Activated CD8-positive, alpha-beta memory T cell treated with anti-CD3 and anti-CD28 coated beads, Interleukin-2, amount 50 U/mL, for 24 hours (primary cell): ENCODE measurements around the gene MAGIX.
"Not testable (repeated sequence)": the region's sequence is repeated elsewhere in the genome, so short reads cannot be mapped to it uniquely, and the experiment has no call there.

Experiments
- DNase-seq: peaks from one replicate; pipeline ENCODE4 v3.0.0-alpha.2; 2020; ENCODE audit errors: extremely low read depth

The MAGIX gene

DNA sequence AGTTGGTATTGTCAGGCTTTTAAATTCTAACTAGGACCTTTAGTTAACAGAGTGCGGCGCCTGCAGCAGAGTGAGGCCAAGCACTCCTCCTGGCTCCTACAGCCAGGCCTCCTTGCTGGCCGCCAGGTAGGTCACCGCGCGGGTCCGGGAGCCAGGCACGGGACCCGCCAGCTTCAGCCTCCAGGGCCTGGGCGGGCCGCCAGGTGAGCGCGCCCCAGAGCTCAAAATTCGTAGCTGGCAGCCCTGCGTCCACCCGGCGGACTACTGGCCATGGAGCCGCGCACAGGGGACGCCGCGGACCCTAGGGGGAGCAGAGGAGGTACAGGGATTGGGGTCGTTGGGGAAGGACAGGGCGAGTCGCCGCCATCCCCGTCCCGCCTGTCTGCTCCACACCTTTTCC, at the start of gene MAGIX:
MAGIX (plus strand) TSS at position 139 of the 400 bp plus-strand sequence; CDS start at position 271, 132 bp downstream.
- DNase-seq = no peak

DNA sequence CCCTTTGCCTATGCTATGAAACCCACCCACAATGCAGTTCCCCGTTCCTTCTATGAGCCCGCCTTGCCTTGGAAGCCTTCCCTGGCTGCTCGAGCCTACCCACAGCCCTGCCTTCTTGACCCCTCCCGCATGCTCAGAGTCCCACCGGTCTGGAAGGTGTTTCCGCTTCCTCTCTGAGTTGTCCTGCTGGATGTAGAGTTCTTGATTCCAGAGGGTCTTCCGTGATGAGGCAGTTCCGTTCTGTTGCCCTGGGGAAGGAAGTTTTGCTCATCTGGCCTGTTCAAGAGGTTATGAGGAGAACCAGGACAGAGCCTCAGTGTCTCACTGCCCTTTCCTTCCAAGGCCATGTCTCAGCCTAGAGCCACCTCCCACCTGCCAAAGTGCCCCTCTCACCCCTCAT, 46.5 kb upstream of the MAGIX start:
- DNase-seq = no peak

DNA sequence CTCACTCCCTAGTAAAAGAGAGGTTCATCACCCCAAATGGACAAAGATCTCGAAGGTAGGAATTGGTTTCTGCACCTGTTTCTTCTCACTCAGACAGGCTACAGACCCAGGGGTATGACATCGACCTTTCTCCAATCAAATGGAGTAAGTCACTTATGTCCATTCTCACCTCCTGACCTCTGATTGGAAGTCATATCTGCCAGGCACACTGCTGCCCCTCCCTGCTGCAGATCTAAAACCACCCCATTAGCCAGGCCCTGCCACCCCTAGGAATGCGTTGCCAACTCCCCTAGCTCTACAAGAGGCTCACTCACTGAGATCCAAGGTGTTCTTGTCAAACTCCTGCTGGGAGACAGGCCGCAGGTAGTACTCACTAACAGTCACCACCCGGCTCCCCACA, 45.8 kb upstream of the MAGIX start:
- no peak for DNase-seq

DNA sequence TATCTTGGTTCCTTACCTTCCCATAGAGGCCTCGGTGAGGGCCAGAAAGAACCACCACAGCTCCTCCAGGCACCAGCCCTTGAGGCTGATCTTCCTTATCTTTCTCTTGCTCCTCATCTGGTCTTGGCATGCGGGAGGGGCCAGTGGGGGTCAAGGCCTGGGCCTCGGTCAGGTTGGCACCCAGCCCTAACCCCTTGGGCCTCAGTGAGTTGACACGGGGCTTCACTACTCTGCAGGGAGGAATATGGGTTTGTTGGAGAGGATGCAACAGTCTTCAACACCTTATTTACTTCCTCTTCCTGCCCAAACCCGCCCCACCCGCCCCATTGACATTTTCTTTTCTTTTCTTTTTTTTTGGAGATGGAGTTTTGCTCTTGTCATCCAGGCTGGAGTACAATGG, 45.0 kb upstream of the MAGIX start:
- DNase-seq = no peak

DNA sequence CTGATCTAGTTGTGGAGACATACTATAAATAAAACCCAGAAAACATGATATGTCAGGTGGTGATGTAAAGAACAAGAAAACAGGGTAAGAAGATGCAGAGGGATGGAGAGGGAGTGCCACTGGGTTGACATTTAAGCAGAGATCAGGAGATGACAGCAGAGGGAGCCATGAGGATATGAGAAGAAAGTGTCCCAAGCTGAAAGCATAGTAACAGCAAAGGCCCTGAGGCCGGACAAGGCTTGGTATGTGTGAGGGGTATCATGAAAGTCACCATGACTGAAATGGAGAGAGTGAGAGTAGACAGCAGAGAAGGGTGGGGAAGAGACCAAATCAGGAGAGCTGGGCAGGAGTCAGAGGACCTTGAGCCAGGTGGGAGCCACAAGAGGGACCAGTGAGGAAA, 42.5 kb upstream of the MAGIX start:
- DNase-seq = no peak

DNA sequence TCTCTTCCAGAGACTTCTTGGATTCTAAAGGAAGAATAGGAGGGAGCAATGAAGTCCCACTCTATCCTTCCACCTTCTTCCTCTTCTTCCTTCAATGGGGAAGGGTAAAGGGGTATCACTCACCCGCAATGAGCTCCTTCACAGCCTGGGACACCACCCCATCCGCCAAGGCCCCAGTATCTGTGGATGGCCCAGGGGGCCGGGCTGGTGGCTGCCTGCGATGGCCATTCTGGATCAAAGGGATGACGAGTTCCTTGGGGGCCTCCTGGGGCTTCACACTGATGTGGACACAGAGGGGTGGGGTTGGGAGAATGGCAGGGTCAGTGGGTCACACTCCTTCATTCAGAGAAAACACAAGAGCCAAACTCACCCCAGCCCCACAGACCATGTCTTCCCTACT, 40.1 kb upstream of the MAGIX start:
- no peak for DNase-seq

DNA sequence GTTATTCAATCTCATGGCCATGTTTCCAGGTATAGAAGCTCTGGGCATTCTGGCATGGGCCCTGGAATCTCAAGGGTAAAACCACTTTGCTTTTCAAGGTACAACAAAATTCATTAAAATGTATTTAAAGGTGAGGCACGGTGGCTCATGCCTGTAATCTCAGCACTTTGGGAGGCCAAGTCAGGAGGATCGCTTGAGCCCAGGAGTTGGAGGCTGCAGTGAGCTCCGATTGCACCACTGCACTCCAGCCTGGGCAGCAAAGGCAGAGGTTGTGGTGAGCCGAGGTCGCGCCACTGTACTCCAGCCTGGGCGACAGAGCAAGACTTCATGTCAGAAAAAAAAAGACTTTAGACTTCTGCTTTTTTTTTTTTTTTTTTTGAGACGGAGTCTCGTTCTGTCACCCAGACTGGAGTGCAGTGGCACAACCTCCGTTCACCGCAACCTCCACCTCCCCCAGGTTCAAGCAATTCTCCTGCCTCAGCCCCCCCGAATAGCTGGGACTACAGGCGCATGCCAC, 34.8 kb upstream of the MAGIX start:
- DNase-seq = not testable (repeated sequence)

DNA sequence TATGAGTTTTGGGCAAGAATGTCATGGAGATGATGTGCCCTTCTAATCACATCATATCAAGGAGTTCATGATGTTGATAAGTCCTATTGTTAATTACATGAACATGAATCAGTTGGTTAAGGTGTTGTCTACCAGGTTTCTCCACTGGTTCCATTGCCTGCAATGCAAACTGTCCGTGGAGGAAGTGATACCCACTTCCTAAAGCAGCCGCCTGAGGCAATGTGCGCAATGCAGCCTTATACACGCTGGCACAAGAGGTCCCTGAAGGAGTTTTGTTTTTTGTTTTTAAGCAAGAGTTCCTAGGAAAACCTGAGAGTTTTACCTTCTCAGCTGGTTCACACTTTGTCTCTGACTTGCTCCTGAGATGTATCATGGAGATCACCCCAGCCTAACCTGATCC, 33.1 kb upstream of the MAGIX start:
- DNase-seq = no peak

DNA sequence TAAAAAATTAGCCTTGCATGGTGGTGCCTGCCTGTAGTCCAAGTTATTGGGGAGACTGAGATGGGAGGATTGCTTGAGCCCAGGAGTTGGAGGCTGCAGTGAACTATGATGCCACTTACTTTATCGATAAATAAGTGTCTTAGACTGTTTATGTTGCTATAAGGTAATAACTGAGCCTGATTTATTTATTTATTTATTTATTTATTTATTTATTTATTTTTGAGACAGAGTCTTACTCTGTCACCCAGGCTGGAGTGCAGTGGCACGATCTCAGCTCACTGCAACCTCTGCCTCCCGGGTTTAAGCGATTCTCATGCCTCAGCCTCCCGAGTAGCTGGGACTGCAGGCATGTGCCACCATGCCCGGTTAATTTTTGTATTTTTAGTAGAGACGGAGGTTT, 30.3 kb upstream of the MAGIX start:
- DNase-seq = not testable (repeated sequence)

DNA sequence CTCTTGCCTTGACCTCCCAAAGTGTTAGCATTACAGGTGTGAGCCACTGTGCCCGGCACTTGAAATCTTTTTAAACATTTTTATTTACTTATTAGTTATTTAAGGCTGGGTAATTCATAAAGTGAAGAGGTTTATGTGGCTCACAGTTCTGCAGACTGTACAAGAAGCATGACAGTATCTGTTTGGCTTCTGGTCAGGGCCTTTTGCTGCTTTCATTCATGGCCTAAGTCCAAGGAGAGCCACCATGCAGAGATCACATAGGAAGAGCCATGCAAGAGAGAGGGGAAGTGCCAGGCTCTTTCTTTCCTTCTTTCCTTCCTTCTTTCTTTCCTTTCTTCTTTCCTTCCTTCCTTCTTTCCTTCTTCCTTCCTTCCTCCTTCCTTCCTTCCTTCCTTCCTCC, 28.8 kb upstream of the MAGIX start:
- DNase-seq = no peak

DNA sequence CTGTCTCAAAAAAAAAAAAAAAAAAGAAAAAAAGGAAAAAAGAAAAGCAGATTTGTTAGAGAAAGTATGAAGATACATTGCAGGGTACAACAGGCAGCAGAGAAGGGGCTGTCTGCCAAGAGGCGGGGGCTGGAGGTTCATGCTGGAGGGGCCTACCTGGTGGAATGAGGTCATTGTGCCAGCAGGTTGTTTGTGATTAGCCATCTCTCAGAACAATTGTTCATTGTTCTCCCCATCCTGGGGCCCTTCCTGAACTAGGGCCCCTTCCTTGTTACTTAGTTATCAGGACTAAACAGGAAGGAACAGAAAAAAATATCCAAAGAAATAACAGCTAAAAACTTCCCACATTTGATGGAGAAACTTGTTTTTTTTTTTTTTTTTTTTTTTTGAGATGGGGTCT, 25.1 kb upstream of the MAGIX start:
- DNase-seq = no peak

DNA sequence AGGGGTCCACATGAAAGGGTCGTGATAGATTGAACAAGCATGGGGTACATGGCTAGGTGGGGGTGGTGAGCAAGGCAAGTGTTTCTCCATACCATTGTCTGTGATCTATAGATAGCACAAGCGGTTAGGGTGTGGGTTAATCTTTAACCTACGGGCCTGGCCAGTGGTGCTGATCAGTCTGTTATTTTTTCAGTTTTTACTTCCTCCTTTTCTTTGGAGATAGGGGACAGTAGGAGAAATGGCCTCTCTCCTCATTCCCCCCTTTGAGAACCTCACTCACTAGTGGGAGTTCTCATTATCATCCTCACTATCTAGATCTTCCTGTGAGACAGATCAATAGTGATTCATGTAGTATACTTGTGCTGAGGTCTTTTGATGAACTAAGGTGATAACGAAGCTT, 22.8 kb upstream of the MAGIX start:
- no peak for DNase-seq

DNA sequence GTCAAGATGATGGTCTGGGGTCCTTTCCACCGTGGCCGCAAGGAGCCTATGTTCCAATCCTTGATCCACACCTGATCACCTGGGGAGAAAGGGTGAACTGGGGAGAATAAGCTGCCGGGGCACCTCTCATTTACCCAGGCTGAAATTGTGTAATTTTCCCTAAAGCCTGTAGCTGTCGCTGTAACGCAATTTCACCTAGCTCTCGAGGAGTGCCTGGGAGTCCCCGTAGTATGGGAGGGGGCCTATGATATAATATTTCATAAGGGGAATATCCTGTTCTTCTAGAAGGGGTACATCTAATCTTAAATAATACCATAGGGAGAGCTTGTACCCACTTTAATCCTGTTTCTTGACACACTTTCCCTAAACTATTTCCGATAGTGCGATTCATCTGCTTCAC, 20.3 kb upstream of the MAGIX start:
- not testable (repeated sequence) for DNase-seq

DNA sequence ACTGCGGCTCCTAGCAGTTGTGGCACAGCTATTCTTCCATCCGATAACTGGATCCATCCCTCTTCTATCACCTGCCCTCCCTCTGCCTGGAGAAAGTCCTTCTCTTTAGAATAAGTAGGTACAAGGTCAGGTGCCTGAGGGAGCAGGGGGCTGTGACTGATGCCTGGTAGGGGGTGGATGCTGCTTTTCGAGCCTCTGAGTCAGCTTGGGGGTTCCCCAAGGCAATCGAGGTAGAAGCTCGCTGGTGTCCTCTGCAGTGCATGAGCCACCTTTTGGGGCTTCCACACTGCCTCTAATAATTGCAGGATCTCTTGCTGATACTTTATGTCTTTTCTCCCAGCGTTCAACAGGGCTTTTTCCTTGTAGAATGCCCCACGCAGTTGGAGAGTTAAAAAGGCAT, 19.4 kb upstream of the MAGIX start:
- DNase-seq = not testable (repeated sequence)

DNA sequence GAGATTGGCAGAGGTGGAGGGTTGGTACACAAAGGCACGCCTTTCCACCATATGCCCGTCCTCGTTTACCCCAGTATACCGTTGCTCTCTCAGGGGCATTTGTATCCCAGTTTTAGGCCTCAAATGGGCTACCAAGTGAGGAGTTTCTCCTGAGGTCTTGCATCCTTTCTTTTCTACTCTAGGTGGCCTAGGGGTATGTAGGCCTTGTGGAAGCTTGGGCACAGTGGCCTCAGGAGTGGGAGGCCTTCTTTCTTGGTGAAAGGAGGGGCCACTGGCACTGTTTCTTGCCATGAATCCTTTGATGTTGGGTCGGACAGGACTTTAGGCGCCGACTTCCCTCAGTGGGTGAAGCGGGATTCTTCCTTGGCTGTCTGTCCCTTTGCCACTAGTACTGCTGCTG, 15.3 kb upstream of the MAGIX start:
- DNase-seq = no peak

DNA sequence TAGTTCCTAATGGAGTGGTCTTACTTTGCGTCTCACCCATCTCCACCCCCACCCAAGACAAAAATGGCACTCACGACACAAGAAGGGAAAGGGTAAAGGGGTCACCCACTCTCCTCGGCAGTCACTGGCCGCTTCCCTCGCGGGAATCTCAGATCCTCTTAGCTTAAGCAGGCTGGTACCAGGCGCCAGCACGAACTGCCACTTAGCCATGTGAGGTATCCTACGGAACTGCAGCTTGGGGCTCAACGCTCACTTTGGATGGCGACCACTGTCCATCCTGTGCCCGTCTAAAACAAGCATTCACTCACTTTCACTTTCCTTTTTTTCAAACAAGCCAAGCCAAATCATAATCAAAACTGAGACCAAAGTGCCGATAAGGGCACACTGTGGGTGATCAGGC, 14.6 kb upstream of the MAGIX start:
- DNase-seq = no peak

DNA sequence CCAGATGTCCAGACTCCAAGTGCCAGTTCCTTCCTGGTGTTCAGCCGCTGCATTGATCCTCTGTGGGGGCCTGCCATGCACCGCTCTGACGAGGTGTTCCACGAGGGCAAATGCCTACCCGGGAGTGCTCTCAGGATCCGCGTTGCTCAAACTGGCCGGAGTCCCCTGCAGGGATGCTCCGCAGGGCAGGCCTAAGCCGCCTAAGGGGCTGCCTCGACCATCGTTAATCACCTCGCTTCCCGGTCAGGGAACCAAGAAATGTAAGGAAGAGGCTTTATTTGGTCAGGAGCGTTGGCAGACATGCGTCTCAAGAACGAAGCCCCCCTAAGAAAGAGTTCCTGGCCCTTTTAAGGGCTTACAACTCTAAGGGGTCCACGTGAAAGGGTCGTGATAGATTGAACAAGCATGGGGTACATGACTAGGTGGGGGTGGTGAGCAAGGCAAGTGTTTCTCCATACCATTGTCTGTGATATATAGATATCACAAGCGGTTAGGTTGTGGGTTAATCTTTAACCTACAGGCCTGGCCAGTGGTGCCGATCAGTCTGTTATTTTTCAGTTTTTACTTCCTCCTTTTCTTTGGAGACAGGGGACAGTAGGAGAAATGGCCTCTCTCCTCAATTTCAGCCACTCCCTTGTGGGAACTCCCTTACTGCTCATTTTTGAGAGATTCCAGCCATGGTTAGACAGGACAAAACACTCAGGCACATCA, 14.0 kb upstream of the MAGIX start:
- DNase-seq = not testable (repeated sequence)

DNA sequence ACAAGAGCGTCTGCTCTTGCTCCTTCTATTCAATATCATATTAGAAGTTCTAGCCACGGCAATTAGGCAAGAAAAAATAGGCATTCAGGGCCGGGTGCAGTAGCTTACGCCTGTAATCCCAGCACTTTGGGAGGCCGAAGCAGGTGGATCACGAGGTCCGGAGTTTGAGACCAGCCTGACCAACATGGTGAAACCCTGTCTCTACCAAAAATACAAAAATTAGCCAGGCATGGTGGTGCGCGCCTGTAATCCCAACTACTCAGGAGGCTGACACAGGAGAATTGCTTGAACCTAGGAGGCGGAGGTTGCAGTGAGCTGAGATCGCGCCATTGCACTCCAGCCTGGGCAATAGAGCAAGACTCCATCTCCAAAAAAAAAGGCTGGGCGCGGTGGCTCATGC, 13.3 kb upstream of the MAGIX start:
- DNase-seq = not testable (repeated sequence)

DNA sequence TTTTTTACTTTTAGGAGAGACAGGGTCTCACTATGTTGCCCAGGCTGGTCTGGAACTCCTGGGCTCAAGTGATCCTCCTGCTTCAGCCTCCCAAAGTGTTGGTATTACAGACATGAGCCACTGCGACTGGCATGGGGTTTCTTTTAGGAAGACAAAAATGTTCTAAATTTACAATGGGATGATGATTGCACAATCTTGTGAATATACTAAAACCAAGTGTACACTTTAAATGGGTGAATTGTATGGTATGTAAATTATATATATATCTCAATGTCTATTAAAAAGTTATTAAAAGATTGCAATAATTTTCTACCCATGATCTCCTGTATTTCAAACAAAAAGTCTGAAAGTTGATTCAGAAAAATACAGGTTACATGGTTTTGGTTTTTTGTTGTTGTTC, 9.1 kb upstream of the MAGIX start:
- no peak for DNase-seq

DNA sequence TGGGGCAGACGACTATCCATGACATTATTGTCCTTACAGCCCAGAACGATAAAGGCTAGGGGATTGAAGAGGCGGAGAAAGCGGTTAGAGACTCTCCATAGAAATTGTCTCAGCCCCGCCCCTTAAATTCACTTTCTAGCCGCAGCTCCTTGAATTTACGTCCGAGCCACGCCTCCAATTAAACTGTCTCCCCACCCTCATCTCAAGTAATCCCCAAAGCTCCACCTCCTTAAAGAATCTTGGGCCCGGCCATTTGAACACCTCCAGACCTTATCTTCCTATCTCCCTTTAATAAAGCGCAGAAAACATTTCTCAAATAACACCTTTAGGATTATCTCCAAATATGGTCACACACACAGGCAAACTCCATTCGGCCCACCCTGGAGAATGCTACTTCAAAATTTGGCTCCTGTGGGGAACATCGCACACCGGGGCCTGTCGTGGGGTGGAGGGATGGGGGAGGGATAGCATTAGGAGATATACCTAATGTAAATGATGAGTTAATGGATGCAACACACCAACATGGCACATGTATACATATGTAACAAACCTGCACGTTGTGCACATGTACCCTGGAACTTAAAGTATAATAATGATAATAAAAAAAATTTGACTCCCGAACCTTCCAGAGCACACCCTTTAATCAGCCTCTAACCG, 7.2 kb upstream of the MAGIX start:
- no peak for DNase-seq

DNA sequence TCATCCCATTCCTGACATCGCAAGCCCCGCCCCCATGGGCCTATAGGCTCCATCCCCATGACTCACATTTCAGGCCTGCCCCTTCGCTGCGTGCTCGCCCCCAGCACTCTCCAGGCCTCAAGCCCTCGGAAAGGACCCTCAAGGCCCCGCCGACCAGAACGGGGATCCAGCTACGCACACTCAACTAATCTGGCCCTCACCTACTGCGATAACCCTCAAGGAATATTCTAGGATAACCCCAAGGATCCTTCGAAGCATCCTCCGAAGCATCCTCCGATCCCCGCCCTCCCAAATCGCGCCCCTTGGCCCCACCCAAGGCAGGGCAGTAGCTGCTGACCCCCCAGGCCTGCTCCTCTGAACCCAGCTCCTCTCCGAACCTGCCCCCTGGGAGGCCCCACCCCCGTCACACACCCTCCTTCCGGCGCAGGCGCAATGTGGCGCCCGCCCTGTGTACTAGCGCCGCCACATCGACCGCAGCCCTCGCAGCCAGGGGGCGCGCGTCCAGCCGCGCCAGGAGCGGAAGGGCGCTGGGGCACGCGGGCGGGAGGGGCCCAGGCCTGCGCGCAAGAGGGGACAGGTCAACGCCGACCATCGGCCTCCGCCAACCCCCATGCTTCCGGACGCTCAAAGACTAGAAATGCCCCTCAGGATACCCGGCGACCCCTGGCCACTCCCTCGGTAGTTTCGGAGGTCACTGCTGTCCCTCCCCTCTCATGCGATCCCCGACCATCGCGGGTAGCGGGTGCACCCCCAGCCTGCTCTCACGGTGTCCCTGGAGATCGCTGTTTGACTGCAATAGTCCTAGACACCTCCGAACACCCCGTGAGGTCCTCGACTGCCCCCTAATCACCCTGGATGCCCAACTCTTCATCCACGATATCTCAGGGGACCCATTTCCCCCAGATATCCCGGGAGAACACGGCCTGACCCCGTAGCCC, 6.4 kb upstream of the MAGIX start:
- DNase-seq = peak; percentile 62

DNA sequence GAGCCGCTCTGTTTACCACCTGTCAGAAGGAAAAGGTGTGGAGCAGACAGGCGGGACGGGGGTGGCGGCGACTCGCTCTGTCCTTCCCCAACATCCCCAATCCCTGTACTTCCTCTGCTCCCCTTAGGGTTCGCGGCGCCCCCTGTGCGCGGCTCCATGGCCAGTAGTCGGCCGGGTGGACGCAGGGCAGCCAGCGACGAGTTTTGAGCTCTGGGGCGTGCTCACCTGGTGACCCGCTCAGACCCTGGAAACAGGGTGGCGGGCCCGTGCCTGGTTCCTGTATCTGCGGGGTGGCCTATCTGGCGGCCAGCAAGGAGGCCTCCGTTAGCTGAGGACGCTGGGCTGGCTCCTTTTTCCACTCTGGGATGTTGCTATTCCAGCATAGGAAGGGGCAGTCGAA, 5.4 kb upstream of the MAGIX start:
- no peak for DNase-seq
